ENCODE data around the gene BDNF. TPM values are rescaled to one million over a fixed set of nuclear protein-coding genes. Genes with fewer than 3 reads are reported as not detected.

Gene BDNF
- total RNA-seq, 1 donor from 2014 or later = 5.5 TPM

- no peak overlapping the region for H3K27ac Mint-ChIP-seq
- peaks cover 14% of the 10 kb centered on the region for H3K4me1 Mint-ChIP-seq (ENCODE audit: unreplicated experiment)
- H3K36me3 Mint-ChIP-seq = no peaks in the 10 kb centered on the region
- peak; percentile 67 for TF ChIP-seq CTCF (conservative IDR thresholded peaks at IDR 0.05)
- peaks cover 29% of the 10 kb centered on the region for H3K27me3 Mint-ChIP-seq
- no peaks in the 10 kb centered on the region for H3K9me3 Mint-ChIP-seq
- DNase-seq (ENCODE audit: extremely low spot score, unreplicated experiment) = no peak
- H3K4me3 Mint-ChIP-seq = no peak overlapping the region
These were observed 5.3 kb downstream of the BDNF start for GRCh38 chr11:27694992-27695391.

DNA sequence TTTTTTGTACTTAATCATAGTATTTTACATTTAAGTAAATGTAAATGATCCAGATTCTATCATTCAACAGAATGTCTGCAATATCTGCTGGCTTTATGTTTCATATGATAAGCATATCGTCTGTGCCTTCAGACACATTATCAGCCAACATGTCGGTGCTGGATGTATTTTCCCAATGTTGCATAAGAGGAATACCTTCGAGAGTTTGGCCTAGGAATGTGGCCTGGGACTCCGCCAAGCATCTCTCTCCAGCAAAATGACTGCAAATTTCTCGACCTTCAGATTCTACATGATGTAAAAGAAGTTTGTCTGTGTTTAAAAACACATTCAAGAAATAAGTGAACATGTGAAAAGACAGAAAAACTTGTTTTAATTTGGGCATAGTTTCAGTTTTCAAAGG lies 6.9 kb downstream of the BDNF start:
- Mint-ChIP-seq H3K36me3 (no peaks in the 10 kb centered on the region), H3K27ac (no peak overlapping the region), H3K27me3 (peaks cover 13% of the 10 kb centered on the region), H3K4me1 (ENCODE audit: unreplicated experiment) (peaks cover 14% of the 10 kb centered on the region), H3K9me3 (no peaks in the 10 kb centered on the region), H3K4me3 (no peak overlapping the region)
- no peak for TF ChIP-seq CTCF (conservative IDR thresholded peaks at IDR 0.05)
- no peak for DNase-seq (ENCODE audit: extremely low spot score, unreplicated experiment)

DNA sequence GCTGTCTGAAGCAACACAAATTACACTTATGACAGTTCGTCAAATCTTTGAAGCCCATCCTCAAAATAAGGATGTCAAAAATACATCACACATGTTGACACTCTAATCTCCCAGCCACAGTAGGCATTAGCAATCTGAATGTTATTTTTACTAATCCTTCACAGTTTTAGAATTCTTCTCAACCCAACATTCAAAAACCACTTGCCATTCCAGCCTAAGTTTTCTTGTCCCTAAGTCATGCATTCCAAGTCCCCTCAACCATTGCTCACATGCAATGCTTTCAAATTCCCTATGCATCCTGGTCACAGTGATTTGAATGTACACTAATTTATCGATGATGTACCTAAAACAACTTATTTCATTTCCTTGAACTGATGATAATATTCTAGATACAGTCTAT lies 7.5 kb downstream of the BDNF start:
- Mint-ChIP-seq H3K36me3 (no peaks in the 10 kb centered on the region), H3K27me3 (peaks cover 11% of the 10 kb centered on the region), H3K9me3 (no peaks in the 10 kb centered on the region), H3K4me3 (no peak overlapping the region), H3K4me1 (ENCODE audit: unreplicated experiment) (peaks cover 14% of the 10 kb centered on the region), H3K27ac (no peak overlapping the region)
- DNase-seq (ENCODE audit: extremely low spot score, unreplicated experiment) = no peak
- TF ChIP-seq CTCF (conservative IDR thresholded peaks at IDR 0.05) = no peak

DNA sequence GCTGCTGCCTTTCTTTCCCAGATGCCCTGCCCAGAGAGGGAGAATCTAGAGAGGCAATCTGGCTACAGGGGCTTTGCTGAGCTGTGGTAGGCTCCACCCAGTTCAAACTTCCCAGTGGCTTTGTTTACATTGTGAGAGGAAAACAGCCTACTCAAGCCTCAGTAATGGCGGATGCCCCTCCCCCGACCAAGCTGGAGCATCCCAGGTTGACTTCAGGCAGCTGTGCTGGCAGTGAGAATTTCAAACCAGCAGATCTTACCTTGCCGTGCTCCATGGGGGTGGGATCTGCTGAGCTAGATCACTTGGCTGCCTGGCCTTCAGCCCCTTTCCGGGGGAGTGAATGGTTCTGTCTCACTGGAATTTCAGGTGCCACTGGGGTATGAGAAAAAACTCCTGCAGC lies 12.2 kb downstream of the BDNF start:
- H3K36me3 Mint-ChIP-seq = no peaks in the 10 kb centered on the region
- H3K9me3 Mint-ChIP-seq = peaks cover 4% of the 10 kb centered on the region
- no peak for TF ChIP-seq CTCF (conservative IDR thresholded peaks at IDR 0.05)
- no peak overlapping the region for H3K4me3 Mint-ChIP-seq
- no peaks in the 10 kb centered on the region for H3K27me3 Mint-ChIP-seq
- no peaks in the 10 kb centered on the region for H3K4me1 Mint-ChIP-seq (ENCODE audit: unreplicated experiment)
- H3K27ac Mint-ChIP-seq = no peak overlapping the region
- DNase-seq (ENCODE audit: extremely low spot score, unreplicated experiment) = no peak

- peaks cover 8% of the 10 kb centered on the region for H3K9me3 Mint-ChIP-seq
- no peak for DNase-seq (ENCODE audit: extremely low spot score, unreplicated experiment)
- peaks cover 5% of the 10 kb centered on the region for H3K36me3 Mint-ChIP-seq
- H3K27me3 Mint-ChIP-seq = no peaks in the 10 kb centered on the region
- H3K4me1 Mint-ChIP-seq (ENCODE audit: unreplicated experiment) = no peaks in the 10 kb centered on the region
- H3K27ac Mint-ChIP-seq = no peak overlapping the region
- H3K4me3 Mint-ChIP-seq = no peak overlapping the region
- no peak for TF ChIP-seq CTCF (conservative IDR thresholded peaks at IDR 0.05)
These were observed 18.6 kb downstream of the BDNF start for GRCh38 chr11:27681664-27682063.
